ENCODE data around the gene FZD10. TPM values are rescaled to one million over a fixed set of nuclear protein-coding genes. Genes with fewer than 3 reads are reported as not detected.
A peak's percentile ranks its signal among the peaks of the same experiment; 100 is the strongest.

FZD10 gene
- total RNA-seq, 1 donor from 2014 or later, result 1.5 TPM

GRCh38 chr12:130146176-130146931 lies 15.9 kb upstream of the FZD10 start:
- ATAC-seq (no peak), DNase-seq (ENCODE audit: low spot score) (no peak)
- intact Hi-C loops (cut with DNase I), result no loop called here

- no peak for DNase-seq (ENCODE audit: low spot score)
- no peak for ATAC-seq
- intact Hi-C loops (cut with DNase I), result no loop called here
These were observed 14.2 kb upstream of the FZD10 start for GRCh38 chr12:130147875-130148596.

- ATAC-seq (no peak), DNase-seq (ENCODE audit: low spot score) (no peak)
- intact Hi-C loops (cut with DNase I), result no loop called here
These were observed 10.4 kb upstream of the FZD10 start for GRCh38 chr12:130151846-130152245.

GRCh38 chr12:130152386-130152785 lies 9.9 kb upstream of the FZD10 start:
- intact Hi-C loops (cut with DNase I), result no loop called here
- no peak for ATAC-seq
- peak; percentile 33 for DNase-seq (ENCODE audit: low spot score)

- peak; percentile 19 for DNase-seq (ENCODE audit: low spot score)
- intact Hi-C loops (cut with DNase I), result no loop called here
- ATAC-seq, result no peak
These were observed 8.5 kb upstream of the FZD10 start for GRCh38 chr12:130153803-130154202.

- DNase-seq (ENCODE audit: low spot score) (peak; percentile 30), ATAC-seq (no peak)
- intact Hi-C loops (cut with DNase I), result no loop called here
These were observed 7.8 kb upstream of the FZD10 start for GRCh38 chr12:130154276-130155070.

- intact Hi-C loops (cut with DNase I), result no loop called here
- DNase-seq (ENCODE audit: low spot score), result peak; percentile 22
These were observed 6.7 kb upstream of the FZD10 start for GRCh38 chr12:130155416-130156073.

GRCh38 chr12:130156652-130157275 lies 5.5 kb upstream of the FZD10 start:
- intact Hi-C loops (cut with DNase I), result no loop called here
- ATAC-seq, result no peak
- no peak for DNase-seq (ENCODE audit: low spot score)

More at GRCh38 chr12:130155416-130156073, 6.7 kb upstream of the FZD10 start:
- no peak for ATAC-seq

GRCh38 chr12:130157998-130158753 lies 4.1 kb upstream of the FZD10 start:
- intact Hi-C loops (cut with DNase I), result no loop called here
- DNase-seq (ENCODE audit: low spot score) (no peak), ATAC-seq (no peak)

GRCh38 chr12:130158754-130159059 lies 3.6 kb upstream of the FZD10 start:
- ATAC-seq, result no peak
- intact Hi-C loops (cut with DNase I), result no loop called here
- no peak for DNase-seq (ENCODE audit: low spot score)

GRCh38 chr12:130160306-130160705 lies 2.0 kb upstream of the FZD10 start:
- DNase-seq (ENCODE audit: low spot score) (no peak), ATAC-seq (no peak)

GRCh38 chr12:130160711-130161231 lies 1.5 kb upstream of the FZD10 start:
- intact Hi-C loops (cut with DNase I), result no loop called here
- DNase-seq (ENCODE audit: low spot score), result peak; percentile 45
- ATAC-seq, result peak; percentile 13

More at GRCh38 chr12:130160306-130160705, 2.0 kb upstream of the FZD10 start:
- intact Hi-C loops (cut with DNase I), result no loop called here

- DNase-seq (ENCODE audit: low spot score) (peak; percentile 83), ATAC-seq (peak; percentile 77)
- intact Hi-C loops (cut with DNase I), result no loop called here
These were observed 712 bp upstream of the FZD10 start for GRCh38 chr12:130161261-130162243.

- intact Hi-C loops (cut with DNase I), result no loop called here
- DNase-seq (ENCODE audit: low spot score), result peak; percentile 51
These were observed 639 bp downstream of the FZD10 start for GRCh38 chr12:130162745-130163460.

GRCh38 chr12:130163461-130164215 lies 1.4 kb downstream of the FZD10 start:
- intact Hi-C loops (cut with DNase I), result no loop called here
- ATAC-seq (no peak), DNase-seq (ENCODE audit: low spot score) (peak; percentile 48)

More at GRCh38 chr12:130162745-130163460, 639 bp downstream of the FZD10 start:
- ATAC-seq, result no peak

GRCh38 chr12:130164216-130164542 lies 1.9 kb downstream of the FZD10 start:
- ATAC-seq (no peak), DNase-seq (ENCODE audit: low spot score) (peak; percentile 47)
- intact Hi-C loops (cut with DNase I), result no loop called here
